HT1080 (cell line): ENCODE measurements around the gene ERN2. TPM values are rescaled to one million over a fixed set of nuclear protein-coding genes. Genes with fewer than 3 reads are reported as not detected.
"Not testable (repeated sequence)": the region's sequence is repeated elsewhere in the genome, so short reads cannot be mapped to it uniquely, and the experiment has no call there.

ENCODE experiments used
- DNase-seq: peaks from one replicate; pipeline ENCODE4 v3.0.0-alpha.2; 2015; ENCODE audit warnings: low read depth
- polyA plus RNA-seq, 2 experiments: library from polyadenylated mRNA; depleted of rRNA; stranded (reverse); fragments of >200 nt; gene quantifications; 2 replicates each; pipeline ENCODE4 v1.2.3, GENCODE V29; 2015
- total RNA-seq: library from RNA; depleted of rRNA; stranded (reverse); fragments of >200 nt; shearing (Covaris generic); gene quantifications from 2 replicates; pipeline ENCODE4 v1.2.3, GENCODE V29; 2014; rRNA removed

Gene ERN2
- total RNA-seq, result 1.1 TPM in 1 of 2 replicates, not detected in the other
- not detected in 2 replicates for polyA plus RNA-seq (2015; cell fraction: cytosol; rRNA removed)
- 0.11 TPM in 1 of 2 replicates, not detected in the other for polyA plus RNA-seq (2015; cell fraction: nucleus; rRNA removed)

- no peak for DNase-seq
Measured at GRCh38 chr16:23712976-23713375, at the start of gene ERN2. Gene ERN2, minus strand, starts transcription at chr16:23713222. Its CDS starts 35 bp downstream, at chr16:23713187.

GRCh38 chr16:23757937-23758619 is 45.1 kb upstream of the ERN2 start:
- no peak for DNase-seq

- DNase-seq, result no peak
Measured at GRCh38 chr16:23757116-23757515, 44.1 kb upstream of the ERN2 start.

- DNase-seq, result no peak
Measured at GRCh38 chr16:23755484-23755809, 42.4 kb upstream of the ERN2 start.

- no peak for DNase-seq
Measured at GRCh38 chr16:23754594-23755483, 41.8 kb upstream of the ERN2 start, which contains the start of gene CHP2. Gene CHP2, plus strand, starts transcription at chr16:23755026. Its CDS starts 24 bp downstream, at chr16:23755050.

GRCh38 chr16:23753908-23754593 is 41.0 kb upstream of the ERN2 start:
- no peak for DNase-seq

GRCh38 chr16:23751053-23751452 is 38.0 kb upstream of the ERN2 start:
- not testable (repeated sequence) for DNase-seq

- DNase-seq, result no peak
Measured at GRCh38 chr16:23748630-23749029, 35.6 kb upstream of the ERN2 start.

- no peak for DNase-seq
Measured at GRCh38 chr16:23745263-23745662, 32.2 kb upstream of the ERN2 start.

- DNase-seq, result no peak
Measured at GRCh38 chr16:23742766-23743165, 29.7 kb upstream of the ERN2 start.

GRCh38 chr16:23741675-23742303 is 28.8 kb upstream of the ERN2 start:
- no peak for DNase-seq

GRCh38 chr16:23739516-23739915 is 26.5 kb upstream of the ERN2 start:
- DNase-seq, result no peak

- DNase-seq, result not testable (repeated sequence)
Measured at GRCh38 chr16:23737423-23738028, 24.5 kb upstream of the ERN2 start.

GRCh38 chr16:23734176-23734893 is 21.3 kb upstream of the ERN2 start:
- no peak for DNase-seq

- peak; percentile 51 for DNase-seq
Measured at GRCh38 chr16:23729503-23730424, 16.7 kb upstream of the ERN2 start.

- DNase-seq, result no peak
Measured at GRCh38 chr16:23728112-23728477, 15.1 kb upstream of the ERN2 start.

- DNase-seq, result no peak
Measured at GRCh38 chr16:23726710-23727109, 13.7 kb upstream of the ERN2 start.

GRCh38 chr16:23724785-23725131 is 11.7 kb upstream of the ERN2 start:
- DNase-seq, result no peak

GRCh38 chr16:23724096-23724784 is 11.2 kb upstream of the ERN2 start:
- DNase-seq, result no peak
